C4-2B (cell line): ENCODE measurements around the gene IFT25.

Experiments
- ZFX ChIP-seq: fragments of 450-650 bp; IDR thresholded peaks from 2 replicates; pipeline ENCODE4 v1.6.1; 2017
- TF ChIP-seq, protein P1 (sequence below): fragments of 450-650 bp; conservative IDR thresholded peaks from 2 replicates; pipeline ENCODE4 v1.5.1; 2017; ENCODE audit warnings: mild to moderate bottlenecking

DNA sequence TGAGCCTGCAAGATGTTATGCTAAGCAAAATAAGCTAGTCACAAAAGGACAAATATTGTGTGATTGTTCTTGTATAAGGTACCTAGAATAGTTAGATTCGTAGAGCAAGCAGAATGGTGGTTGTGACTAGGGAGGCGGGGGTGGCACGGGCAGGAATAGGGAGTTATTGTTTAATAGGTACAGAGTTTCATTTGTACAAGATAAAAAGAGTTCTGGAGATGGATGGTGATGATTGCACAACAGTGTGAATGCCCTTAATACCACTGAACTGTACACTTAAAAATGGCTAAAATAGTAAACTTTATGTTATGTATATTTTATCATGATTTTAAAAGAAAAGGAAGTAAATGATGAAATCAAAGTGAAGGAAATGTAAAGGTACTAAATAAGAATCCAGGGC is 21.3 kb upstream of the IFT25 start:
- TF ChIP-seq, protein P1, sequence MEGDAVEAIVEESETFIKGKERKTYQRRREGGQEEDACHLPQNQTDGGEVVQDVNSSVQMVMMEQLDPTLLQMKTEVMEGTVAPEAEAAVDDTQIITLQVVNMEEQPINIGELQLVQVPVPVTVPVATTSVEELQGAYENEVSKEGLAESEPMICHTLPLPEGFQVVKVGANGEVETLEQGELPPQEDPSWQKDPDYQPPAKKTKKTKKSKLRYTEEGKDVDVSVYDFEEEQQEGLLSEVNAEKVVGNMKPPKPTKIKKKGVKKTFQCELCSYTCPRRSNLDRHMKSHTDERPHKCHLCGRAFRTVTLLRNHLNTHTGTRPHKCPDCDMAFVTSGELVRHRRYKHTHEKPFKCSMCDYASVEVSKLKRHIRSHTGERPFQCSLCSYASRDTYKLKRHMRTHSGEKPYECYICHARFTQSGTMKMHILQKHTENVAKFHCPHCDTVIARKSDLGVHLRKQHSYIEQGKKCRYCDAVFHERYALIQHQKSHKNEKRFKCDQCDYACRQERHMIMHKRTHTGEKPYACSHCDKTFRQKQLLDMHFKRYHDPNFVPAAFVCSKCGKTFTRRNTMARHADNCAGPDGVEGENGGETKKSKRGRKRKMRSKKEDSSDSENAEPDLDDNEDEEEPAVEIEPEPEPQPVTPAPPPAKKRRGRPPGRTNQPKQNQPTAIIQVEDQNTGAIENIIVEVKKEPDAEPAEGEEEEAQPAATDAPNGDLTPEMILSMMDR = no peak
- TF ChIP-seq ZFX = no peak
